ENCODE data around the gene CPVL.
"Not testable (repeated sequence)": the region's sequence is repeated elsewhere in the genome, so short reads cannot be mapped to it uniquely, and the experiment has no call there.

GRCh38 chr7:29114266-29114665 lies 32.1 kb downstream of the CPVL start:
- not testable (repeated sequence) for TF ChIP-seq CTCF, POLR2A (IDR thresholded peaks at IDR 0.05)

Measured in esophagus squamous epithelium (tissue), 4 donors.